ENCODE data around the gene PBX1.

The PBX1 gene

DNA sequence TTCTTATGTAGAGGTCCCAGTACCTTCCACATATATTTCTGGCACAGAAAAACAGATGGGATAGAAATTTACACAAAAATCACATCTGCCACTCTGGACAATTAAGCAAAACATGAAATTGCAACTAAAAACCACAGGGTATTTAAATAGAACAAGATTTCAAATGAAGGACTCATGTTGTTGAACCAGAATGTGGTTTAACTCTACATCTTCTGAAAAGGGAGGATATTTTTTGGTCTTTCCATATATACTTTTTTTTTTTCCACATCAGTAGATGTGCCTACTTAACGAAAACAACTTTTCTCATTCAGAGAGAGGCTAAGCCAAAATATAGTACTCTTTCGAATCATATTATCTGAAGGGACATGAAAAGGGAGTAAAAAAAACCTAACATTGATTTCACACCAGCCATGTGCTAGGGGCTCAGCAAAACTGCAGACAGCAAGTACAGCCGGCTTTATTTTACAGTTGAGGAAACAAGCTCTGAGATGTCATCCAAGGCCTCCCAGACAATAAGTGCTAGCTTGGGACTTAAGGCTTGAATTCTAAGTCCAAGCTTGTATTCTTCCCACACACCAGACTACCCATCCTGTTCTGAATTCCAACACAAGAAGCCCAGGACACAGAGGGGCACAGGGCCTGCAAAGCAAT, 208.9 kb downstream of the PBX1 start:
- DNase-seq, result no peak

DNA sequence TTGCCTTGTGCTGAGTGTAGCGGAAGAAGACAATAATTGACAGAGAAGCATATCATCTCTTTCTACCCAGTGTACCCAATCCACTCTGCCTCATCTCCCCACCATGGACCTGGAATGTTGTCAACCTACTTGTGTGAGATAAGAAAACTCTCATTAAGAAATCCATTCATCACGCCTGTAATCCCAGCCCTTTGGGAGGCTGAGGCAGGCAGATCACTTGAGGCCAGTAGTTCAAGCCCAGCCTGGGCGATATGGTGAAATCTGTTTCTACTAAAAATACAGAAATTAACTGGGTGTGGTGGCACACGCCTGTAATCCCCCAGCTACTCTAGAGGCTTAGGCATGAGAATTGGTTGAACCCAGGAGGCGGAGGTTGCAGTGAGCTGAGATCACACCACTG, 209.6 kb downstream of the PBX1 start:
- no peak for DNase-seq

- DNase-seq, result no peak
Measured at GRCh38 chr1:164769486-164770130, 210.6 kb downstream of the PBX1 start.

DNA sequence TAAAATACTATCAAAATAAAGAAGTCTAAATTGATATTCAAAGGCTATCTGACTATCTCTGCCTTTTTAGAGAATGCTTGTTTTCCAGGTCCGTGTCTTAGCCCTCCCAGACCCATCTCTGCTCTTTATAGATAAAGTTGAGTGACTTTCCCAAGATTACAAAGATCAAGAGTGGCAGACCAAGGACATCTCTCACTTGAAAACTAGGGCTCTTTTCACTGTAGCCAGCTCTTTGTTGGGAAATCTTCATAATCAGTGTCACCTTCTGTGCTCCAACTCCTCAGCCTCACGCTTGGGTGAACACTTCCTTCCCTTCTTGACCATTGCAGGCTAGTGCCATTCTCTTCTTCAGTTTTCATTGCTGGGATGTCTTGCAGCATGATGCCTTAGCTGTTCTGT, 211.1 kb downstream of the PBX1 start:
- DNase-seq, result no peak

GRCh38 chr1:164771041-164771618, 212.1 kb downstream of the PBX1 start:
- no peak for DNase-seq

DNA sequence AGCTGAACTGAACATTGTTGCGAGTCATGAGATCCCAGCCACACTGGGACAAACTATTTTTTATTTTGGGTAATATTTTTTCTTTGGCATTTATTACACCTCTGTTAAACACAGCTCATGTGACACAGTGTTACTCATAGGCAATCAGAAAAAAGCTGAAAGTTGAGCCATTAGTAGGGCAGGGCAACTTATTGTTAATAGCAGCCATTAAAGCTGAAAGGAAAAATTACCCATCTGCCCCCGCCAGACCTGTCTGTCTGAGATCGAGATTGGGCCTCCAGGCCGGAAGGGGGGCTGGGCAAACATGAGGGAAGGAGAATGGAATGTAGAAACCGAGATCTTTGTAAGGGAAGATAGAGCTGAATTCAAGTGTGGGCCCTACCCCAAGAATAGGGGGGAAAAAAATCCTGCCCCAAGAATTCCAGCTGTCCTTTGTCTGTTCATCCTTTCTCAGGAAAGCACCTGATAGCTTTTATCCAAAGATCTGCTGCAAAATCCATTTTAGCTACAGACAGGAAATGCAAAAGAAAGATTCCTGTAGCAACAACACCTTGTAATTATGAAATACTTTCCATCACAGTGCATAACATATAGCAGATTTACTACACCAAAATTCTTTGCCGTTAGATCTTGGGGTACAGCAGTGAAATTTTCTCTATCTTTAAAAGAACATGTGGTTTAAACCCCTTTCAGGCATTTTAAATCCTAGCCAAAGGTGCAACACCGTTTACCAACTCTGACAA, 212.8 kb downstream of the PBX1 start:
- DNase-seq, result no peak

GRCh38 chr1:164772635-164773034, 213.7 kb downstream of the PBX1 start:
- DNase-seq, result peak; percentile 75

GRCh38 chr1:164773102-164773501, 214.1 kb downstream of the PBX1 start:
- no peak for DNase-seq

GRCh38 chr1:164774413-164774812, 215.4 kb downstream of the PBX1 start:
- no peak for DNase-seq

DNA sequence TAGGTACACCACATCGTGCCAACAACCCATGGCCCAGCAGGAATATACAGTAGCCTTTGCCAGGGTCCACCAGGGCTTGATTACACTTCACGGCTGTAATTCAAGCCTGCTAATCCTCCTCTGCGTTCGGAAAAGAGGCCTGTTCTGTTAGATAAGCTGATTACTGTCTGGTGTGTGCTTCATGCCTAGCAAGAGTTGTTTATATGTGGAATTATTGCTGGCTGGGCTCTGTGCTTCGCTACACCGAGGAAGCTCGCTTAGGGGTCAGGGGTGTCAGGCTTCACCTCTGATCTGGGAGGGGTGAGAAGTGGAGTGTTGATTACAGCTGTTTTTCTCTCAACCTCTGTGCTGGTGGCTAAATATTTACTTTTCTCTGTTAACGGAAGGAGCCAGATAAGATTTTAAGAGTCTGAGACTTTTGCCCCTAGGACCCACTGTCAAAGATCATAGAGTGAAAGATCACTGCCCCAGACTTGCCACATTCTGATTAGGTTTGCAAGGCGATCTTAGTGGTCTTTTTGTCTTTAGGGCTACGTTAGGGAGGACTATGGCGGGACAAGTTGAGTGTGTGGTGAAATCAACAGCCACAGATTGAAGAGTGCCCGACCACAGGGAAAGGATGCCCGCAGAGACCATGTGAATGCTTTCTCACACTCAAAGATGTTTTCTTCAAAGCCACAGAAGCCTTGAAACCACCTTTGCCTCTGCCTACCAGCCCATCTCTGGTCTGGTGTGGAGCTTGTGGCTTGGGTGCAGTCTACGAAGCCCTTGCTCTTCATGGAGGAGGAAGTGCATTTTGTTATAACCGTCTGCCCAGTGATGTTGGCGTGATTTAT, 216.1 kb downstream of the PBX1 start:
- DNase-seq, result no peak

DNA sequence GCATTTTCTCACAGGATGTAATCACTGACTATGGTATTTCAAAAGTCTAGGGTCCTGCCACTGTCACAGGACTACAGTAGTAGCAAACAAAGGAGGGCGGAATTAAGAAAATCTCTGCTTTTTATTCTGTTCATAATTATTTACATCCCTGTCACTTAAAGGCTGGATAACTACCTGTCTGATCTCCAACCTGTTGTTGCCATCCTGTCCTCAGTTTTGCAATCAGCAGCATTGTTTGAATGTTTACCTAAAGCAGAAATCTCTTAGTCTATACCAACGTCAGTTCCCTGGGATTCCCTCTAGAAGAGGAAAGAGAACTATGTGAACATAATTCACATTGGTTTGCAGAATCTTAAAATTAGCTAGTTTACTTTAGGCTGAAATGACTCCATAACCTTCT, 218.5 kb downstream of the PBX1 start:
- DNase-seq, result no peak

DNA sequence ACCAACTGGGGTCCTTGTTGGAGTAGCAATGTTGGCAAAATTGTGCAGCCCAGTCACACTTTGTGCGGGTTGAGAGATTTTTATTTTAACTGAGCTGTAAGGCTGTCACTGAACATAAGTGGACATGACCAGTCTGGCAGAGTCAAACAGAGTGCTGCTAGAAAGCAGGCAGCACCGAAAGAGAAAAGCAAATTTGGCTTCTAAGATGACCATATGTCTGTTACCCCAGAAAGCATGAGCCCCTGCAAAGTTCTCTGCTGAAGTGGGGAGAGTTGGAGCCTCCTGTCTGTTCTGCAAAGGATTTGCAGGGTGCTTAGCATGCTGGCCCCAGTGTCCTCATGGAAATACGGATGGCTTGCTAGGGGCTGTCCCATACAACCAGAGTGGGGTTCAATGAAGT, 220.4 kb downstream of the PBX1 start:
- DNase-seq, result no peak

- DNase-seq, result no peak
Measured at GRCh38 chr1:164780111-164780812, 221.3 kb downstream of the PBX1 start.

- peak; percentile 76 for DNase-seq
Measured at GRCh38 chr1:164780863-164781262, 221.9 kb downstream of the PBX1 start.

- no peak for DNase-seq
Measured at GRCh38 chr1:164781972-164782371, 223.0 kb downstream of the PBX1 start.

- no peak for DNase-seq
Measured at GRCh38 chr1:164783778-164784555, 225.0 kb downstream of the PBX1 start.

DNA sequence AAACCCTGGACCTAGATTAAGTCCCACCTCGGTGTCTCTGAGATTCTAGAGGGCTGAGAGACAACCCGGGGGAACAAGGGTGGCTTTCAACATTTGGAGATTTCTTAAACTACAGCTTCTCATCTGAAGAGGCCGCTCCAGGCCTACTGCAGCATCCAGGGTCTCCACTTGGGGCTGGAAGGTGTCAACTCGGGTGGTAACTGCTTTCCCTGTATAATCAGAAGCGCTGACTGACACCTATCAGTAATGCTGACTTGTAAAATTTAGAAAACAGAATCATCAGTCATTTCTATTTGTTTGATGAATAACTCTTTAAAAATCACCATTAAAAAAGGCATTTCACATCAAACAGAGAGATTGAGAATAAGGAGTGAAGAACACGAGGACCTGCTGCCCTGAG, 226.0 kb downstream of the PBX1 start:
- DNase-seq, result no peak

DNA sequence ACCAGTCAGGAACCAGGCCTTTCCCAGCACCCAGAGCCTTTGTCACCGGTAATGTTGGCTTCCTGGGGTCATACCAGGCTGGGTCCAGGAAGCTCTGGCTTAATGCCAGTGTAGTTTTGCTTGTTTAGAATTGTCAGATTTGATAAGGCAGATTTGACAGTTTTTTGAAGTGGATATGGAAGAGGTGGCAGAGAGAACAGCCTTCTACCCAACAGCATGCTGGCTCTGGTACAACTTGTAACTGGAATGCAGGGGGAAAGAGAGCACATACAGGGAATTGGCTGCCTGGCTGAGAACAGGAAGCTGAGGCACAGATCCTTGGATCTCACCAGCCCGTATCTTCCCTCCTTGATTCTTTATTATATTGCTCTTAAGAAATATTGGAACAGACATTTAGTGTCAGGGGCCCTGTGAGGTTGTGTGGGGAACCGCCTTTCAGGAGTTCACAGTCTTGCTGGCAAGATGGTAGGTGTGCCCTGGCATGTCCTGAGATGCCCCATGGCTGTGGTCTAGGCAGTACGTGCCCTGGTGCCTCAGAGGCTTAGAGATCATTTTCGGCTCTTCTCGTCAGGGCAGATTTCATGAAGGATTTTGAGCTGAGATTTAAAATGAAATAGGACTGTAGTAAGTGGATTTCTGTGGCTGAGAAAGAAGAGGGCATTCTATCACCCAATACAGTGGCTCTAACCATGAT, 227.0 kb downstream of the PBX1 start:
- no peak for DNase-seq

DNA sequence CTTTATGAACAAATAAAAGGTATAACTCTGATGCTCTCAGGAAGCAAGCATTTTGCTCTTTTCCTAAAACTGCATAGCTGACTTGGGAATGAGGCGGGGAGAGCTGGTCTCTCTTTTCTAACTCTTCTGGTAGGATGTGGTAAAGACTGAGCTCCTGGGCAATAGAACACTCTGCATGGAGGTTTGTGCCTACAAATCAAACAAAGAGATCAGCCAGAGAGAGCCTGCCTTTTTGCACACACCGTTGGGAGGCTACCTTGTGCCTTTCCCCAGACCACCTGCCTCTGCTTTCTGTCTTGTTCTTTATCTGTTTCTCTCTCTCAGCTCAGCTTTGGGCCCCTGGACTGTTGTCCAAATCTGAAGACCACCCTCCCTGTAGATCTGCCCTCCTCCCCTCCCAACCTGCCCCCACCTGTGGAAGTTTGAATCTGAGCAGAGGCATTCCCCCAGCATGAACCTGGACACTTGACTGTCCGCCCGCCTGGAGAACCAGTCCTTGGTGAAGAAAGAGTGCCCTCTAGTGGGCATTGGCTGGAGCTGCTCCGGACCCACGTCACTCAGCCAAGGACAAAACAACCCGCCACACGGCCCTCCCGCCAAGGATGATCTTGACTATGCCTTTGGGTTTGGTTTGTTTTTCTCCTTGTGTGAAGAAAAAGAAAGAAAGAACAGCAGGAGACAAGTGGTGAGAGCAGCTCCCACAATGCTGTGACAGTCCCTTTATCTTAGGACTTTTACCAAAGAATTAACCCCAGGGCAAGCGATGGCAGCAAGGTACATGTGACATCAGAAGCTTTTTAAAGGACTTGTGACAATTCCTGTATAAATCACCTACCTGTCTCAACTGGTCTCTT, 228.2 kb downstream of the PBX1 start:
- DNase-seq, result peak; percentile 48

GRCh38 chr1:164787834-164788231, 228.8 kb downstream of the PBX1 start:
- no peak for DNase-seq

Measured in amniotic stem cell (primary cell).